ENCODE measurements around the gene ATXN10. TPM values are rescaled to one million over a fixed set of nuclear protein-coding genes. Genes with fewer than 3 reads are reported as not detected.
"Not testable (repeated sequence)": the region's sequence is repeated elsewhere in the genome, so short reads cannot be mapped to it uniquely, and the experiment has no call there.

The ATXN10 gene
- polyA plus RNA-seq, 1 donor = 312 TPM

- no peak for DNase-seq
These were observed 2.0 kb downstream of the ATXN10 start for GRCh38 chr22:45673482-45674175.

- no peak for DNase-seq
These were observed 4.4 kb downstream of the ATXN10 start for GRCh38 chr22:45676024-45676423.

GRCh38 chr22:45677063-45677462 lies 5.4 kb downstream of the ATXN10 start:
- no peak for DNase-seq

DNA sequence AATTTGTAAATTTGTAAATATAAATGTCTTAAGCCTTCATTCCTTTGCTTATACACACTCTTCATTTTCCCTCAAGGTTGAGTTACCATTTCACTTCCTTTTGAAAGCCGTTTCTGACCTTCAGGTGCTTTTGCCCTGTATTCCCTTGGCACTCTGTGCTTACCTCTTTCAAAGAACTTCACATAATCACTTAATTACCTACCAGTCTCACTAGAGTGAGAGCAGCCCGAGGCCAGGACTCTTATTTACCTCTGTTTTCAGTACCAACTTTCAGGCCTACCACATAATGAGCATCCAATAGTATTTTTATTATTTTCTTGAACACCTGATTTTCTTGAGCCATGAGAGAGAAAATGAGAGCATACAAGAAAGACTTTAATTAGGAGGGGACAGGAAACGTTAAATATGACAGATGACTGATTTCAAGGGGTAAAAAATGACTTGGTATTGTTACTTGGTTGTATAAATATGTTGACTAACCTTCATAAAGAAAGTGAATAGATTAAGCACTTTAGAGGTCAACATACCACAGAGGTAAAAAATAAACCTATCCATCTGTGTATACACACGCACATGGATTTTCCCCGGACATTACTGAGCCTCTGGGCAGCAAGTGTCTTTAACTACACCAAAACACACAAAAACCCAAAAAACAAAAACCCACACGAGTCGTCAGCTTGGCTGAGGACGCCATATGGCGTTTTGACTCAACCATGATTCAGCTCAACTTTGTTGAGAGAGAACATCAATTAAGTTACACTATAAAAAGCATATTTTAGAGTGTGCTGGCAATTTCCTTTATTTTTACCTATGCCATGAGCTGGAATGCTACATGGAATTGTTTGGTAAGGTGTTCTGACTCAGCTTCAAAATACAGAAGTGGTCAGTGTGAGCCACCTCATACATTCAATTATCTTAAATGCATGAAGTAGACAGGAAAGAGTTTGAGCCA lies 7.6 kb downstream of the ATXN10 start:
- no peak for DNase-seq

- no peak for DNase-seq
These were observed 9.5 kb downstream of the ATXN10 start for GRCh38 chr22:45680932-45681700.

GRCh38 chr22:45682064-45682463 lies 10.4 kb downstream of the ATXN10 start:
- no peak for DNase-seq

DNA sequence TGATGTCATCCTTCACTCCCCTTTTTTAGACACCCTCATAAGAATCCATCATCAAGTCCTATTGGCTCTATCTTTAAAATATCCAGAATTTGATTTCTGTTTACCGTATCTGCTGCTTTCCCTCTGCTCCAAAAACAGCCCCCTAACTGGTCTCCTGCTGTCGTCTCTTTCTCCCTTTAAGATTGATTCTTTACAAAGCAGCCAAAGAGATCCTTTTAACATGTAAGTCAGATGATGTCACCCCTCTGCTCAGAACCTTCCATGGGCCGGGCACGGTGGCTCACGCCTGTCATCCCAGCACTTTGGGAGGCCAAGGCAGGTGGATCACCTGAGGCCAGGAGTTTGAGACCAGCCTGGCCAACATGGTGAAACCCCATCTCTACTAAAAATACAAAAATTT lies 11.1 kb downstream of the ATXN10 start:
- DNase-seq = not testable (repeated sequence)

DNA sequence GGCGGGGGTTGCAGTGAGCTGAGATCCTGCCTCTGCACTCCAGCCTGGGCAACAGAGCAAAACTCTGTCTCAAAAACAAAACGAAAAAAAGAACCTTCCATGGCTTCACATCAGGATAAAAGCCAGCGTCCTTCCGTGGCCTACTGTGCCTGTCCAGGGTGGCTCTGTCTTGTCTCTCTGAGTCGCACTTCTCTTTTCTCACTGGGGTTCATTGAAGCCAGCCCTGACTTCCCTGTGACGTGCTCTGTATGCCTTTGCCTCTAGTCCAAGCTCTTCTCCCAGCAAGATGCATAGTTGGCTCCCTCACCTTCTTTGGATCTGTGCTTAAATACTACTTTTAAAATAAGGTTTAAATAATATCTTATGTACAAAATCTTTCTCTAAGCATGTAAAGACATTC lies 11.6 kb downstream of the ATXN10 start:
- DNase-seq = no peak

GRCh38 chr22:45683680-45684079 lies 12.0 kb downstream of the ATXN10 start:
- no peak for DNase-seq

DNA sequence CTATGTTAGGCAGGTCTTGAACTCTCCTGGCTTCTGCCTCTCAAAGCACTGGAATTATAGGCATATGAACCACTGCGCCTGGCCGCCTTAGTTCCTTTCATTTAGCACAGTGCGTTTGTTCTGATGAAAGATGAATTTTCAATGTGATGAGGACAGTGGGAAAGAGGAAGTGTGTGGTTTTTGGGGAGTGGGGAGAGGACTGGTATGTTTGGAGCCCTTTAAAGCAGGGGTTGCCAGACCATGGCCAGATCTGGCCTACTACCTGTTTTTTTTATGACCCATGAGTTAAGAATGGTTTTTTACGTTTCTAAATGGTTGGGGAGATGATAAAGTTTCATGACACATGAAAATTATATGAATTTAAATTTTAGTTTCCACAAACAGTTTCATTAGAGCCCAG lies 12.5 kb downstream of the ATXN10 start:
- DNase-seq = no peak

- DNase-seq = no peak
These were observed 13.3 kb downstream of the ATXN10 start for GRCh38 chr22:45684752-45685574.

GRCh38 chr22:45686004-45686403 lies 14.4 kb downstream of the ATXN10 start:
- no peak for DNase-seq

DNA sequence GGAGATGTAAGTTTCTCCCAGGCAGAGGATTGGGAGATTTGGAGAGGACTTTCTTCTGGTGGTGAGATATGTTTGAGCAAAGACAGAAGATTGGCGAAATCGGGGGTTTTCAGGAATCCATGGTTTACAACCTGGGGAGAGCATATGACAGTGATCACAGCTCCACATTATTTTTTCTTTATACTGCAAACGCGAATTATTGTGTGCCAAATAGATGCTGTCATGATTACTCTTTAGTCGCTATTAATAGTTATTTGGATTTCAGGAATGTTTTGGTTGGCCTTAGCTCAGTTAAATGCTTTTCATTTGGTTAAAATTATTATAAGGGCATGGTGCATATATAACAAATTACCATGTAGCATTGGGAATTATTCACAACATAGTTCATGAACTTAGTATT lies 15.2 kb downstream of the ATXN10 start:
- DNase-seq = no peak

DNA sequence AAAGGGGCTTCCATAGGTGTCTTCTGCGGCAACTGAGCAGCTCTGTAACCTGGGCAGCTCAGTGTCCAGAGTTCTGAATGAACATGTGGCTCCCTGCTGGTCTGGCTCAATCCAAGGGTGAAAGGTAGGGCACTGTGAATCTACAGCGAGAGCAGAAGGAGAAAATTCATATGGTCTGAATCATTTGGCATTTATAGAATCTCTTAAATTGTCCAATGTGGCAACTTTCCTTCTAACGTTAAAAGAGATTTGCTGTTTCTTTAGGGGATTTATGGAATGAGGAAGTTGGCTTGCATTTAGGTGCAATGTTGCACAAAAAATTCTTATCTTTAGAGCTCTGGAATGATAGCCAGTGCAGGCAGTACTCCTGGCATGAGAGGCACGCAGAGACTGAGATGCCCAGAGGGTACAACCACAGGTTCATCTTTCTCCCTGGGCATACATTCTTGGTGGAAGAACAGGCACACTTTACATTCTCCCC lies 17.0 kb downstream of the ATXN10 start:
- no peak for DNase-seq

- DNase-seq = no peak
These were observed 17.6 kb downstream of the ATXN10 start for GRCh38 chr22:45689211-45689610.

DNA sequence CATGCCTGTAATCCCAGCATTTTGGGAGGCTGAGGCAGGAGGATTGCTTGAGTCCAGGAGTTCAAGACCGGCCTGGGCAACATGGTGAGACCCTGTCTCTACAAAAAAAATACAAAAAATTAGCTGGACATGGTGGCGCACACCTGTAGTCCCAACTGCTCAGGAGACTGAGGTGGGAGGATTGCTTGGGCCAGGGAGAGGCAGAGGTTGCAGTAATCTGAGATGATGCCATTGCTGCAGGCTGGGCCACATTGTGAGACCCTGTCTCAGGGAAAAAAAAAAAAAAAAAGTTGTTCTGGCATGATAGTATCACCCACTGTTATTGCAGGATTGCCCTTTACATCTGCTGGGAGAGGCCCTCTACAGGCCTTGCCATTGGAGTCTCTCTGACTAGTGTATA lies 18.4 kb downstream of the ATXN10 start:
- DNase-seq = no peak

DNA sequence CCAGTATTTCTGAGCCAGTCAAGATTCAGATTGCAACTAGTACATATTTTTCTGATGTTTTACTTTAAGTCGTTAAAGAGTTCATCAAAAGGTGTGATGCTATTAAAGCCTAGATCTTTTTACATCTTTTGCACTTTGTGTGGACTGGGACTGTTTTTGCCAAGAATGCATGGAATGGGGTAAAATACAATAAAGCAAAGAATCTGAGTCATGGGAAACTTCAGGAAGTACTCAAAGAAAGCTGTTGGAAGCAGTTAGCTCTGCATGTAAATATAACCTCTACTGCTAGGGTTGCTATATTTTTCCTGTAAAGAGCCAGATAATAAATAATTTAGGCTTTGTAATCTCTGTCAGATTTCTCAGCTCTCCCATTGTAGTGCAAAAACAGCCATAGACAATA lies 20.9 kb downstream of the ATXN10 start:
- no peak for DNase-seq

DNA sequence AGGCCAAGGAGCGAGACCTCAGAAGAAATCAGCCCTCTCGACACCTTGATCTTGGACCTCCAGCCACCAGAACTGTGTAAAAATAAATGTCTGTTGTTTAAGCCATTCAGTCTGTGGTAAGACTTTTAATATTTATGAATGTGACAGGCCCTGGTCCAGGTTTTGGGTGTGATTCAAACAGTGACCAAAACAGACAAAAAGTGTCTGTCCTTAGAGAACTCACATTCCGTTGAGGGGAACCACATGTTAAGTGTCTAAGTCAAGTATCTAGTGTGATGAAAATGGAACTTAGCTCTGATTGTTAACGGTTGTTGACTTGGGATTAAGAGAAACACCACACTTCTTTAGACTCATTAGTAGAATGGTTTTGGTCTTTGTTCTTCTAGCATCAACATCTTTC lies 22.2 kb downstream of the ATXN10 start:
- DNase-seq = no peak

DNA sequence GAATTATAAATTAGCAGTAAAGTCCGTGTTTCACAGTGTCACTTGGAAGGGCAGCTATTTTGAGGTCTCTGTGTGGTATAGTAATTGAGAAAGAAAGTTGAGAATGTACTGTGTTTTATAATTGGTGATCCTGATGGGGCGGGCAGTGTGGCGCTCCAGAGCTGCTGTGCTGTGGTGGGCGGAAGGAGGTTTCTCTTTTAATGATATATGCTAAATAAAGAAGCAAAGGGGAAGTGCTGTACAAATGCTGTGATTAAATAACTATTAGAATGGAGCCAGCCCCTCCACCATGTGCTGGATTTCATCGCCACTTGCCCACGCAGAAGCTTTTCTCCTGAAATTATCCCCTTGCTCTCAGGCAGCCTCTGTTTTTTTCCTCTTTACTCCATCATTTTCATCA lies 24.6 kb downstream of the ATXN10 start:
- no peak for DNase-seq

DNA sequence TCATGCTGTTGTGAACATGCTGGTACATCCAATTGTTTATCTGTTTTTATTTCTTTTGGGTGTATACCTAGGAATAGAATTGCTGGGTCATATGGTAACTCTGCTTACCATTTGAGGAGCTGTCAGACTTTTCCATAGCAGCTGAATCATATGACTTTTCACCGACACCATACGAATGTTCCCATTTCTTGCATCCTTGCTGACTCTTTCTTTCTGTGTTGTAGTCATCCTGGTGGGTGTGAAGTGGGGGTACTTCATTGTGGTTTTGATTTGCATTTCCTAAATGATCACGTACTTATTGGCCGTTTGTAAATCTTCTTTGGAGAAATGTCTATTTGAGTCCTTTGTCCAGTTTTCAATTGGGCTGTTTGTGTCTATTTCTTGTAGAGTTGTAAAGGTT lies 26.5 kb downstream of the ATXN10 start:
- no peak for DNase-seq

DNA sequence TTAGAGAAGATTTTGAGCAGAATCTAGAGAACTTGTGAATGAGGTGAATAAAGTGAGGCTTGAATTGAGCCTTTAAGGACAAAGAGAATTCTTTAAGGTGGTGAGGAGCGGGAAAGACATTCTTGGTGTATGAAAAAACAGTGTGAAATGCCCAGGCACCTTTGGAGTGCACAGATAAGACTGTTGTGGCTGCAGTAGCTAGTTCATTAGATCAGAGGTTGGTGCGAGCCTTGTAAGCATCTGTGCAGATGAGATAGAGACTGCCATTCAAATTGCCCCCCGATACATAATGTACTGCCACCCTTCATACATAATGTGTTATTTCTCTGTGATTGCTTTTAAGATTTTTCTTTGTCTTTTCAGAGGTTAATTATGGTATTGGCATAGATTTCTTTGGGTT lies 31.3 kb downstream of the ATXN10 start:
- no peak for DNase-seq

DNA sequence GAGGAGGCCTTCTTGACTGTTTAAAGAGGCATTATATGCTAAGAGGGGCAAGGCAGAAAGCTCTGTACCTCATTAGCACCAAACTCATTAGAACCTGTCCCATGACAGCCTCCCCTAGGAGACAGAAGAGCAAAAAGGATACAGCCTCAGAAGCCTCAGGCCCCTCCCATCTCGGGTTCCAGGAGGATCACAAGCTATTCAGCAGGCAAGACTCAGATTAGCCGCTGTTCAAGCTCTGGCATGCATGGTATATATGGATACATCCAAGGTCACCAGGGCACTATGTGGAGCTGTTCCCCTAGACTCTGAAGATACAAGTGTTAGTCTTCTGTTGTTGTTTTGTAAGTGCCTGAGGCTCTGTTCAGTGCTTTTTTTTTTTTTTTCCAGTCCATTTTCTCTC lies 32.1 kb downstream of the ATXN10 start:
- no peak for DNase-seq
